ENCODE data around the gene BLOC1S1.

Gene BLOC1S1

DNA sequence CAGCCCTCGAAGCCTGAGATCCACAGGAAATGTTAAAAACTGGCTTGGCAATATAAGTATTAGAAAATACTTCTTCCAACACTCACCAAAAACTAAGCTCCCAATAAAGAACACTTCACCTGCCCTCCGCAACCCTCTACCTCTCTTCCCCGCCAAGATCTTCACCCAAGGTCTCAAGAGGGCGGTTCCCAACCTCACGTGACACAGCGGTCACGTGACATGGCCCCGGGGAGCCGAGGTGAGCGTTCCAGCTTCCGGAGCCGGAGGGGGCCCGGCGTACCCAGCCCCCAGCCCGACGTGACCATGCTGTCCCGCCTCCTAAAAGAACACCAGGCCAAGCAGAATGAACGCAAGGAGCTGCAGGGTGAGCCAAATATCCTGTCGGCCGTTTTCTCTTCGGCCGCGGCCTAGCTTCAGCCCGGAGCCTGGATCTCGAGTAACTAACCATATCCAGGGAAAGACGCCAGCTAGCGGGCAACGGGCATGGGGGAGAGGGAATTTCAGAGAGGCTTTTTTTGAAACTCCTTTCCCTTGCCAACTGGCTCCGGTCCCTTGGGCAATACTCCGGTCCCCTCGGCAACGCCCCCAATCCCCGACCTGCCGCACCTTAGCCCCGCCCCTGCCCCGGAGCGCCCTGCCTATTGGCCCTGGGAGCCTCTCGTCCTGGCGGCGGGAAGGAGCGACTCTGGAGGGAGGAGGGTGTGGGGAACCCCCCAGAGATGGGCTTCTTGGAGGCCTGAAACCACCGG is at the start of gene BLOC1S1:
Gene BLOC1S1, plus strand, starts transcription at position 214 of the 749 bp plus-strand sequence. Its CDS starts 6 bp downstream, at position 220.
- FAIRE-seq (peak; percentile 89), DNase-seq (ENCODE audit: extremely low spot score, insufficient read length, low read depth) (peak; percentile 90)

DNA sequence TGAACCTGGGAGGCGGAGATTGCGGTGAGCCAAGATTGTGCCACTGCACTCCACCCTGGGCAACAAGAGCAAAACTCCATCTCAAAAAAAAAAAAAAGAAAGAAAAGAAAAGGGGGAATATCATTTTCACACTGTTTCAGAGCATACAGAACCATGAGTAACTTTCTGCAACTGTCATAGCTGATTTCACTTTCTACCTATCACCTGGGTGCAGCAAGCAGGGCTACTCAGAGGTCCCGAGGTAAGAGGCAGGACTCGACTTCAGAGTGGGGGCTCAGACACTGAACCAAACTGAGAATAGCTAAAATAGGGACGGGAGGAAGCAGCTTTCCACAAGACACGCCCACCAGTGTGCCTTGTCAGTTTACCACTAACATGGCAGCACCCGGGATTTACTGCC is 49.3 kb upstream of the BLOC1S1 start:
- no peak for DNase-seq (ENCODE audit: extremely low spot score, insufficient read length, low read depth)
- FAIRE-seq, result no peak

DNA sequence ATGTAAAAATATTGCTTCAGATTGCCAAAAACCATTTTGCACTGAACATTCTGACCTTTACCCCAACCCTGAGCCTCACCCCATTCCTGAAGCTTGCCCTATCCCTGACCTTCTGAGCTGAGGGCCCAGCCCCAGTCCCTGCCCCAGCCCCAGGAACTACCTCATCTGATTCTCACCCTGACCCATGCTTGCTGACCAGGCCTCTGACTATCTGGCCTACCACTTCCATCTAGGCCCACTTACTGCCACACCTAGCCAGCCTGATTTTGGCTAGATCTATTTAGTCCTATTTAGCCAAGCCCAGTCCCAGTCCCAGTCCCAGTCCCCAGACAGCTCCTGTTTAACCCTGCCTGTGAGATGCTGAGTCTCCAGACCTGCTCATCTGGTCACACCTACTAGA is 45.6 kb upstream of the BLOC1S1 start:
- FAIRE-seq (no peak), DNase-seq (ENCODE audit: extremely low spot score, insufficient read length, low read depth) (no peak)

DNA sequence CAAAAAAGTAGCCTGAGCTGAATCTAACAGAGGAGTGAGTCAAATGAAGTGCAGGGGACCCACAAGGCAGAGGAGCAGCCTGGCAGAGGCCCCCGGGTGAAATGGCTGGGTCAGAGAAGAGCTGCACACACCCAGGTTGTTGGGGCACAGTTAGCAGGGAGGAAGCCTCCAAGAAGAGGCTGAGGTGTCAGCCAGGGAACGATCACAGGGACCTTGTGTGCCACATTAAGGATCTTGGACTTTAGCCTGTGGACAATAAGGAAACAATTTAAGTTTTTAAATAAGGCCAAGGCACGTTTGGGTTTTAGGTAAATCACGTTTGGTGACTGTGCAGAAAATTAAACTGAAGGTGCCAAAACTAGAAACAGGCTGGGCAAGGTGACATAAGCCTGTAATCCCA is 44.1 kb upstream of the BLOC1S1 start:
- DNase-seq (ENCODE audit: extremely low spot score, insufficient read length, low read depth) (no peak), FAIRE-seq (no peak)

DNA sequence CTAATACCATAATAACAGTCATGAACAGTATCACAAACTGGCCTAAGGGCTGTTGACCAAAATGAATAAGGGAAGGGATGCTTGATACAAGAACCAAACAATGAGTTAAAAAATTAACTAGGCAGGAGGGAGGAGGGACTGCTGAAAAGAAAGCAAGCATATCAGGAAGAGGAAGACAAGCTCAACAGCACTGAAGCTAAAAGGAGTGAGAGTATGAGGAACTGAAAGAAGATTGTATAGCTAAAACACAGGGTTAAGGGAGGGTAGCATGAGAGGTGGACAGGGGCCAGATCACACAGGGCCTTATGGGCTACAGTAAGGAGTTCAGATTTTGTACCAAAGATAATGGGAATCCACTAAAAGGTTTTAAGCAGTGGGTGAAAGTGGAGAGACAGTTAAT is 42.2 kb upstream of the BLOC1S1 start:
- DNase-seq (ENCODE audit: extremely low spot score, insufficient read length, low read depth) (peak; percentile 43), FAIRE-seq (peak; percentile 93)

DNA sequence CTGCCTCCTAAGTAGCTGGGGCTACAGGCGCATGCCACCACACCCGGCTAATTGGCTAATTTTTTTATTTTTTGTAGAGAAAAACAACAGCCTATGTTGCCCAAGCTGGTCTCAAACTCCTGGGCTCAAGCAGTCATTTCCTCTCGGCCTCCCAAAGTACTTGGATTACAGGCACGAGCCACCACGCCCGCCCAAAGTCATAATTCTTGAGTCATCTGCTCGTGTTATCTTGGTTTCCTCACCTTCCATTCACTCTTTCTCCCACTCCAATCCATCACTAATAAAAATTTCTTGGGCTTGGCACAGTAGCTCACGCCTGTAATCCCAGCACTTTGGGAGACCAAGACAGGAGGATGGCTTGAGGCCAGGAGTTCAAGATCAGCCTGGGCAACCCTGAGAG is 40.2 kb upstream of the BLOC1S1 start:
- DNase-seq (ENCODE audit: extremely low spot score, insufficient read length, low read depth) (no peak), FAIRE-seq (no peak)

DNA sequence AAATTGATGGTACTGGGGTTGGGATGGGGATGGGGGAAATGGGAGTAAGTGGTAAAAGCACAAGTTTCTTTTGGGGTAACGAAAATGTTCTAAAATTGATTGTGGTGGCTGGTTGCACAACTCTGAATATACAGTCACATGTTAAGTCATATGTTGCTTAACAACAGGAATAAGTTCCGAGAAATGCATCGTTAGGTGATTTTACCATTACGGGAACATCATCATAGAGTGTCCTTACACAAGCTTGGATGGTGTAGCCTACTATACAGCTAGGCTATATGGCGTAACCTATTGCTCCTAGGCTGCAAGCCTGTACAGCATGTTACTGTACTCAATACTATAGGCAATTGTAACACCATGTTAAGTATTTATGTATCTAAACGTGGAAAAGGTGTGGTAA is 39.1 kb upstream of the BLOC1S1 start:
- no peak for FAIRE-seq
- no peak for DNase-seq (ENCODE audit: extremely low spot score, insufficient read length, low read depth)

DNA sequence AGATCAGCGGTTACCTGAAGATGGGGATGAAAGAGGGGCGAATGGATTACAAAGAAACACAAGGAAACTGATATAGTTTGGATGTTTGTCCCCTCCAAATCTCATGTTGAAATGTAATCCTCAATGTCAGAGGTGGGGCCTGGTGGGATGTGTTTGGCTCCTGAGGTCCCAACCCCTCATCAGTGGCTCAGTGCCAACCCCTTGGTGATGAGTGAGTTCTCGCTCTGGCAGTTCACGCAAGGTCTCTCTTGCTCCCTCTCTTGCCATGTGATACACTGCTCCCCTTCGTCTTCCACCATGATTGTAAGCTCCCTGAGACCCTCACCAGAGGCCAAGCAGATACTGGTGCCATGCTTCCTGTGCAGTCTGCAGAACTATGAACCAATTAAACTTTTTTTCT is 36.2 kb upstream of the BLOC1S1 start:
- DNase-seq (ENCODE audit: extremely low spot score, insufficient read length, low read depth) (no peak), FAIRE-seq (no peak)

DNA sequence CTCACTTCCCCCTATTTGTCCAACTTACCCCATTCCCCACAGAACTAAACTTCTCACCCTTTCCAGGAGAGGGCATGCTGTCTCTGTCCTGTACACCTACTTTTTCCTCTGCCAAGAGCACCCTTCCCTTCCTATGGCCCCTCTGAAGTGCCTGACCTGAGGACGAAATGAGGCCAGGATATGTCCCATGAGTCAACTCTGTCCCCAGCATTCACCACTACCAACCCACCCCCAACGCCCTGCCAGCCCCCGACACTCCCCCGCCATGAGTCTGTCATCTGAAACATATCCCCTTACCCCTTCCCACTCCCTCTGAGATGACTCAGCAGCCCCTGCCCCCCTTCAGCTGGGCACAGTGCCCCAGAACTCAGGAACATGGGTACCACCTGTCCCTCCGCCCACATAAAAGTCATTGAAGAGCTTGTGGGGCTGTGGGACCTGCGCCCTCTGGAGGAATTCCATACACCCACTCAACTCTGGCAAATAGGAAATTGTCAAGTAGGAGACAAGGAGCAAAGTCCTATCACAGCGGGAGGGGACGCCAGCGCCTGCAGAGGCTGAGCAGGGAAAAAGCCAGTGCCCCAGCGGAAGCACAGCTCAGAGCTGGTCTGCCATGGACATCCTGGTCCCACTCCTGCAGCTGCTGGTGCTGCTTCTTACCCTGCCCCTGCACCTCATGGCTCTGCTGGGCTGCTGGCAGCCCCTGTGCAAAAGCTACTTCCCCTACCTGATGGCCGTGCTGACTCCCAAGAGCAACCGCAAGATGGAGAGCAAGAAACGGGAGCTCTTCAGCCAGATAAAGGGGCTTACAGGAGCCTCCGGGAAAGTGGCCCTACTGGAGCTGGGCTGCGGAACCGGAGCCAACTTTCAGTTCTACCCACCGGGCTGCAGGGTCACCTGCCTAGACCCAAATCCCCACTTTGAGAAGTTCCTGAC is 34.4 kb upstream of the BLOC1S1 start:
- FAIRE-seq, result no peak
- DNase-seq (ENCODE audit: extremely low spot score, insufficient read length, low read depth), result no peak

DNA sequence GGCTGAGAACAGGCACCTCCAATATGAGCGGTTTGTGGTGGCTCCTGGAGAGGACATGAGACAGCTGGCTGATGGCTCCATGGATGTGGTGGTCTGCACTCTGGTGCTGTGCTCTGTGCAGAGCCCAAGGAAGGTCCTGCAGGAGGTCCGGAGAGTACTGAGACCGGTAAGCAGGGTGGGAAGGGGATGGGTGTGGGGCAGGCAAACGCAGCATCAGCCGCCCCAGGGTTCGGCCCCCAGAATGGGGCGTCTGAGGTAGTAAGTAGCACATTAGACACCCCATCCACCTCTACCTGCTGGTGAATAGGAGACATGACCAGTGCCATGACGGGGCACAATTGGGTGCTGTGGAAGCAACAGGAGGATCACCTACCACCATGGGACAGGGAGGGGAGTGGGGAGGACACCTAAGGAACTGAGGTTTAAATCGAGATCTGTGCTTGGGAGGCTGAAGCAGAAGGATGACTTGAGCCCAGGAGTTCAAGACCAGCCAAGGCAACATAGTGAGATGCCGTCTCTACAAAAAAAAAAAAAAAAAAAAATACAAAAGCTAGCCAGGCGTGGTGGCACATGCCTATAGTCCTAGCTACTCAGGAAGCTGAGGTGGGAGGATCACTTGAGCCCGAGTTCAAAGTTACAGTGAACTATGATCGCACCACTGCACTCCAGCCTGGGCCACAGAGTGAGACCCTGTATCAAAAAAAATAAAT is 33.6 kb upstream of the BLOC1S1 start:
- no peak for DNase-seq (ENCODE audit: extremely low spot score, insufficient read length, low read depth)
- no peak for FAIRE-seq

DNA sequence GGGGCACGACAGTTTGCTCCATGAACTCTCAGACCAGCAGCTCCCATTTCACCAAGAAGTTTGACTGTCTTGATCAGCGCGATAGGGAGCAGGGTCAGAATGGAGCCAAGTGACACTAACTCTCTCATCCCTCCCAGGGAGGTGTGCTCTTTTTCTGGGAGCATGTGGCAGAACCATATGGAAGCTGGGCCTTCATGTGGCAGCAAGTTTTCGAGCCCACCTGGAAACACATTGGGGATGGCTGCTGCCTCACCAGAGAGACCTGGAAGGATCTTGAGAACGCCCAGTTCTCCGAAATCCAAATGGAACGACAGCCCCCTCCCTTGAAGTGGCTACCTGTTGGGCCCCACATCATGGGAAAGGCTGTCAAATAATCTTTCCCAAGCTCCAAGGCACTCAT is 32.2 kb upstream of the BLOC1S1 start:
- FAIRE-seq, result no peak
- DNase-seq (ENCODE audit: extremely low spot score, insufficient read length, low read depth), result no peak

DNA sequence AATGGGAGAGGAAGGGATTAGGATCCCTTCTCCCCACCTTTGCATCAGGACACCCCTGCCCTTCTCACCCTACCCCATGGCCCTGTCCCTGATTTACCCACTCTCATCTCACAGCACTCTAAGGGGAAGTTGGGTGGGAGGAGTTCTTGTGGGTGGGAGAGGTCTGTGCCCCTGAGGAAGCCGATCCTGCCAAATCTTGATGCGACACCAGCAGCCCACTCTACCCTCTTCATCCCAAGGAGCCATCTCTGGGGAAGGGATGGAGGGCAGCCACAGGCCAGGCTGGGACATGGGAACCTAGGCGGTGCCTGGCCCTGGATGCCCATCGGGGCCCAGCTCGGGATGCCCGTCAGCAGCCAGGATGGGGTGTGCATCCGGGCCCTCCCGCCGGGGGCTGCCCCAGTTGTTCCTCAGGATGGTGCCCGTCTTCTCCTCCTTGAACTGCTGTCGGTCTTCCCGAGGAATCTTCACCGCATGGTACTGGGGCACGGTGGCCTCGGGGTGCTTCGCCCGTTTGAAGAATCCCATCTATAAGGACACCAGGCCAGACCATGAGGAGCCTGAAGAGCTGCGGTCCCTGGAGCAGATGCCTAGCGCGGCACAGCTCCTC is 31.0 kb upstream of the BLOC1S1 start:
- FAIRE-seq, result no peak
- no peak for DNase-seq (ENCODE audit: extremely low spot score, insufficient read length, low read depth)

DNA sequence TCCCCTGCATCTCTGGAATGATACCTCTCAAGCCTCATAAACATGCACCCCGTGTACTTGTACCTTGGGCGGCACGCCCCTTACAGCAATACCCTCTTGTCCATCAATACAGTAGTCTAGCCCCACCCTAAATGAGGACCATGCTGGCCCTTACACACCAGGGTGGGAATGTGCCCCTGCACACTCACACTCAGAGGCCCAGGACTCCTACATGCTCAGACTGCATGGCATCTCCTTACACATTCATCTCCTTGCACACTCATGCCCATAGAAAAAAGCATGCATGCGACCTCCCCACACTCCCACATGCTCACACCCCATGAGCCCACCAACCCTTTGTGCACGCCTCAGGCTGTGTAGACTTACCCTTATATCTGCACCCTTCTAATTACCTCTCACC is 30.2 kb upstream of the BLOC1S1 start:
- no peak for DNase-seq (ENCODE audit: extremely low spot score, insufficient read length, low read depth)
- FAIRE-seq, result no peak

DNA sequence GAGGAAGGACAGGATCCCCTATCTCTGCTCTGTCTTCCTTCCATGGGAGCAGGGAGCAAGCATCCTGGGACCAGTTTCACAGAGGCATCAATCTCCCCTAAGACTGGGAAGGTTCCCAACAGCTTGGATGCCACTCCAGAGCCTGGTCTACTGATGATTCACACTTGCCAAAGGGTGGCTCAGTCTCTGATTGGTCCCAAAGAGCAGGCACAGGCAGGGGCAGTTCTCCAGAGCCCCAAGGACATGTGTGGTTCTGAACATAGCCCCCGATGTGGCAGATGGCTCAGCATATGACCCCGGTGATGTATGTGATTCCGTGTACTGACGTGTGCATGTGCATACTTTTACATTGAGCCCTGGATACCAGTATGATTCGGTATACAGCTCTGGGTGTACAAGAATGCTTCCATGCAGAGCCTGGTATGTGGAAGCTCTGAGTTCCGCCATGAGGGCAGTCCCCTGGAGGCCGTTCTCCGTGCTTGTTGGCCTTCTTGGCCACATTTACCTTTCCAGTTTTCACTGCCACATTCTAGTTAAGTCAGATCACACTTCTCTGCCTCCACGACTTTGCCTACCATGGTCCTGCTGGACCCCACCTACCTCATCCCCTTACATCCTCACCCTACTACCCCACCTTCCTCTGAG is 29.4 kb upstream of the BLOC1S1 start:
- DNase-seq (ENCODE audit: extremely low spot score, insufficient read length, low read depth) (no peak), FAIRE-seq (no peak)

DNA sequence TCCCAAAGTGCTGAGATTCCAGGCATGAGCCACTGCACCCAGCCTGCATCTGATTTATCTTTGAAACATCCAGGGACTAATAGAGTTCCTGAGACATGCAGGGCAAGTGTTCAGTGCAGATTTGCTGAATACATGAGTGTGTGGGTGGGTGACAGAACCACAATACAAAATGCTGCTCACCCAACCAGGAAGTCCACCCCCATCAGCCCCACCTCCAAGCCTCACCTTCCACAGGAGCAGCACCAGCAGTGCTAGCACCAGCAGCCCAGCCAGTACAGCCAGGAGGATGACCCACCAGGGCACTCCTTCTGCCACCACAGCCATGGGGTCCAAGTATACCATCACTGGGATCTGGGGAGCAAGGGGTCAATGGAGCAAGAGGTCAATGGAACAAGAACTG is 28.1 kb upstream of the BLOC1S1 start:
- DNase-seq (ENCODE audit: extremely low spot score, insufficient read length, low read depth), result no peak
- FAIRE-seq, result peak; percentile 65

DNA sequence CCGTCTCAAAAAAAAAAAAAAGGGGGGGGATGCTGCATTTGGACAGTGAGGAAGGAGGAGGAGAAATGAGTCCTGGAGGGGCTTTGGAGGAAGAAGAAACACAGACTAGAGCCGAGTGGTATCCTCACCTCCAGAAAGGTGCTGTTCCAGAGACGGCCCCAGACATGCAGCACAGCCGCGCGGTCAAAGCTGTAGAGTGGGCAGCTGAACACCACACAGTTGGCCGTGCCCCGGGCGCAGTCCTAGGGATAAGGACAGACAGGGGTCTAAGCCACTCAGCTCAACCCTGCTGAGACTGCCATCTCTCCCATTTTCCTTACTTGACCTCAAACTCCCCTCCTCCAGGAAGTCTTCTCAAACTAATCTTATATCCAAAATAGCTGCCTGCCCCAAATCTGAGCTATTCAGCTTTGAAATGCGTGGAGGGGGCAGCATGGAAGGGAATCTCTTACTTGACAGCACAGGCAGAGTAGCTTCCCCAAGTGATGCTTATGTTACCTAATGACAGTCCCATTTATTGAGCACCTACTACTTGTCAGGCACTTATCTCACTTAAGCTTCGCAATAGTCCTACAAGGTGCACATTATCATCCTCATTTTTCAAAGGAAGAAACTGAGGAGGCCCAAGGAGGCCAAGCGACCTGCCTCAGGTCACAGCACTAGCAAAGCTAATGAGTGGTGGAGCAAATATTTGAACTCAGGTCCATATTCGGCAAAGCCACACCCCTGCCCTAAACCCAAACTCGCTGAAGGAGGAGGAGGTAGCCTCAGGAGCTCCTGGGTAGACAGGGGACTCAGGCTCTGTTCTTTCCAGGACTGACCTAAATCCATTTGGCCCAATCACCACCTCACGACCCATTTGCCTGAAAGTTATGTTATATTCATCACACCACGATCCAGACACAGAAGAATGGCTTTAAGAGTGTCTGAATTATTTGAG is 26.9 kb upstream of the BLOC1S1 start:
- no peak for FAIRE-seq

DNA sequence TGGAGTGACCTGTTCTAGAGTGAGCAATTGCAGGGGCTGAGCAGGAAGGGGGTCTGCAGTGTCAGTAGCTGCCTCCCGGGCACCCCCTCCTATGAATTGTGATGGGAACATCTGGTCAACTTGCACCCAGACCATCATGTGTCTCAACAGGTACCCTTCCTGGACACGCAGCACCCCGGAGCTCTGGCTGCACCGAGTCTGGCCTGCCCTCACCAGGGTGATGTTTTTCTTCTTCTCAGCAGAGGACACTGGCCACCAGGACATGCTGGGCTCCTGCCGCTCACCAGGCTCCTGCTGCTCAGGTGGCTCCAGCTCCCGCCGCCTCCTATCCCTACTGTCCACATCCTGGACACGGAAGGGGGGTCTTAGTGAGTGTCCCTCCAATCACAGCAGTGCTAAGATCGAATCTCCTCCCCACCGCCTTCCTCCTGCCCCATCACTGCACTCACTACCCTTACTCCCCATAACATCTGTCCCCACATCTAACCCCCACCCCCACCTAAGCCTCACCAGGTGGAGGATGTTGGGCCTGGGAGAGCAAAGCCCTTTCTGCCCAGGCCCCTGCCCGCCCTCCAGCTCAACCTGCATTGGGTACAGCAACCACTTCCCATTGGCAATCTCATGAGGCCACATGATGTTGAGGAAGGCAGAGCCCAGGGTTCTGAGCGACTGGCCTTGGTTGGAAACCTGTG is 23.1 kb upstream of the BLOC1S1 start:
- DNase-seq (ENCODE audit: extremely low spot score, insufficient read length, low read depth) (no peak), FAIRE-seq (no peak)

More for the DNA sequence above, 26.9 kb upstream of the BLOC1S1 start:
- DNase-seq (ENCODE audit: extremely low spot score, insufficient read length, low read depth), result no peak
